Measurements from ENCODE around the gene ZNF138.
"Not testable (repeated sequence)": the region's sequence is repeated elsewhere in the genome, so short reads cannot be mapped to it uniquely, and the experiment has no call there.

ZNF138 gene
- 12.7 to 18.2 (median 15.1) reads per million in 3 donors for total RNA-seq

DNA sequence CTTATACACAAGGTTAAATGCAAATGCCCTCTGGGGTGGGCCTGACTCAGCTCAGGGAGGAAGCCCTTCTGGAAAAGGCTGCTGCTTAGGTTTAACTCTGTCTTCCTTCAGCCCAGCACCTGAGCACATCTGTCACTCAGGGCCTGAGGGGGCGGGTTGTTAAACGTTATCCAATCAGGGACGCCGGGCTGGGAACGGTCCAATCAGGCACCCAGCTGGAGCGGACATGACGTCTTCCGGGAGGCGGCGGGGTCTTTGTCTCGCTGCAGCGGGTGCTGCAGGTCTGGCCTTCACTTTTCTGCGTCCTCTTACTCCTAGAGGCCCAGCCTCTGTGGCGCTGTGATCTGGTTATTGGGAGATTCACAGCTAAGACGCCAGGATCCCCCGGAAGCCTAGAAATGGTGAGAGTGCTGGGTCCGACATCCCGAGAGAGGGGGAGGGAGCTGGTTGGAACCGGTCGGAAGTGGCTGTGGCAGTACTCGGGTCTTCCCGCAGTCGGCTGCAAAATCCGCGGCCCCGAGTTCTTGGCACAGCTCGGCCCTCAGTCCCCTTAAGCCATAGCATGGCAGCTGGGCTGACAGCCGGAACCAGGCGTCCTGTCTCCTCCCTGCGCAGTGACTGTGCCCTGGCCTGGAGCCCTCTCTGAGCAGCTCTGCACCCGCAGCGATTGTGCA is at the start of gene ZNF138:
ZNF138 (plus strand) TSS at position 258 of the 674 bp plus-strand sequence; CDS start at position 399, 141 bp downstream.
- Histone ChIP-seq H3K9me3 (ENCODE audit: control insufficient read depth, low read length) (no peaks in the 10 kb centered on the region), H3K4me3 (ENCODE audit: insufficient read depth, low read depth, low read length, poor library complexity, severe bottlenecking) (peak within 1 kb of the TSS; percentile 82), H3K27me3 (replicated peaks; ENCODE audit: control insufficient read depth, insufficient read depth, low read length, poor library complexity, severe bottlenecking) (no peaks in the 10 kb centered on the region), H3K4me1 (ENCODE audit: control insufficient read depth, insufficient read depth, low read length, poor library complexity, severe bottlenecking) (peaks cover 7% of the 10 kb centered on the region), H3K36me3 (ENCODE audit: control insufficient read depth, insufficient read depth, low read length) (peaks cover 3% of the 10 kb centered on the region), H3K27ac (ENCODE audit: insufficient read depth, low read length, poor library complexity, severe bottlenecking) (peak within 1 kb of the TSS; percentile 82)
- DNase-seq: peak; percentile 81 to 89 (median 89)

GRCh38 chr7:64744680-64745079 is 49.5 kb upstream of the ZNF138 start:
- Histone ChIP-seq H3K27me3 (replicated peaks; ENCODE audit: control insufficient read depth, insufficient read depth, low read length, poor library complexity, severe bottlenecking) (no peaks in the 10 kb centered on the region), H3K27ac (ENCODE audit: insufficient read depth, low read length, poor library complexity, severe bottlenecking) (no peak overlapping the region), H3K36me3 (ENCODE audit: control insufficient read depth, insufficient read depth, low read length) (no peaks in the 10 kb centered on the region), H3K4me1 (ENCODE audit: control insufficient read depth, insufficient read depth, low read length, poor library complexity, severe bottlenecking) (no peaks in the 10 kb centered on the region), H3K9me3 (ENCODE audit: control insufficient read depth, low read length) (no peaks in the 10 kb centered on the region), H3K4me3 (ENCODE audit: insufficient read depth, low read depth, low read length, poor library complexity, severe bottlenecking) (no peak overlapping the region)
- no peak for DNase-seq

DNA sequence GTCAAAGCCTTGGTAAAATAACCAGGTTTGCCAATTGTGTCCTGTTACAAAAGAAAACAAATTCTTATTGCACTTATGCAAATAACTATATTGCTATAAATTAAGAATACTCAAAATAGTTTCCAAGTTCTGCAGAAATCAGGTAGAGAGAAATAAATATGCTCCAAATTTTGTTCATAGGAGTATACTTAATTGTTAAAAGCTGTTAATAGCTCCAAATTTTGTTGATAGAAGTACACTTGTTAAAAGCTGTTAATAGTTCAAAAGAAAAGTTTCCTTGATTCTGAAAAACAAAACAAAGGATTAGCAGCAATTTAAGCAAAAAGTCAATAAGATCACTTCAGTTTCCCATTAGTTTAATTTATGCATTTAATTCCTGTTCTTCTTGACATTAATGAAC is 46.4 kb upstream of the ZNF138 start:
- DNase-seq: no peak
- no peaks in the 10 kb centered on the region for H3K27me3 ChIP-seq (replicated peaks; ENCODE audit: control insufficient read depth, insufficient read depth, low read length, poor library complexity, severe bottlenecking)
- H3K27ac ChIP-seq (ENCODE audit: insufficient read depth, low read length, poor library complexity, severe bottlenecking): no peak overlapping the region
- no peaks in the 10 kb centered on the region for H3K36me3 ChIP-seq (ENCODE audit: control insufficient read depth, insufficient read depth, low read length)
- H3K9me3 ChIP-seq (ENCODE audit: control insufficient read depth, low read length): no peaks in the 10 kb centered on the region
- no peaks in the 10 kb centered on the region for H3K4me1 ChIP-seq (ENCODE audit: control insufficient read depth, insufficient read depth, low read length, poor library complexity, severe bottlenecking)
- H3K4me3 ChIP-seq (ENCODE audit: insufficient read depth, low read depth, low read length, poor library complexity, severe bottlenecking): no peak overlapping the region

- Histone ChIP-seq H3K36me3 (ENCODE audit: control insufficient read depth, insufficient read depth, low read length) (no peaks in the 10 kb centered on the region), H3K4me3 (ENCODE audit: insufficient read depth, low read depth, low read length, poor library complexity, severe bottlenecking) (no peak overlapping the region), H3K27me3 (replicated peaks; ENCODE audit: control insufficient read depth, insufficient read depth, low read length, poor library complexity, severe bottlenecking) (no peaks in the 10 kb centered on the region), H3K4me1 (ENCODE audit: control insufficient read depth, insufficient read depth, low read length, poor library complexity, severe bottlenecking) (no peaks in the 10 kb centered on the region), H3K9me3 (ENCODE audit: control insufficient read depth, low read length) (no peaks in the 10 kb centered on the region), H3K27ac (ENCODE audit: insufficient read depth, low read length, poor library complexity, severe bottlenecking) (no peak overlapping the region)
- DNase-seq: no peak
Measured at GRCh38 chr7:64753032-64753431, 41.2 kb upstream of the ZNF138 start.

DNA sequence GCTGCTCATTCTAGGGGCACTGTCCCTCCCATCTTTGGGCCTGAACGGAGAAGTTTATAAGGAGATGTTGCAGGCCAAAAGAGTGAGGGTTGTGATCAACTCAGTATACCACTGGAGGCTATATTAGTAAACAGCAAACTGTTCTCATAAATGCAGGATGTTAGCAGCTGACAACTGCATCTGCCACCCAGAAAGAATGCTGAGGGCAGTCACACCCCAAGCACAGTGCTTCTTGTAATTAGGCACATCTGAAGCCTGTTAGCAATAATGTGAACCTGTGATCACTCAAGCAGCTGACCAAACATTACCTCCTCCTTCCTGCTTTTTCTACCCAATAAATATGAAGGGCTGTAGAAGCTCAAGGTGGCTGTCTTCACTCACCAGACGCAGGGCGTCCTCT is 38.4 kb upstream of the ZNF138 start:
- no peaks in the 10 kb centered on the region for H3K27me3 ChIP-seq (replicated peaks; ENCODE audit: control insufficient read depth, insufficient read depth, low read length, poor library complexity, severe bottlenecking)
- no peaks in the 10 kb centered on the region for H3K4me1 ChIP-seq (ENCODE audit: control insufficient read depth, insufficient read depth, low read length, poor library complexity, severe bottlenecking)
- H3K9me3 ChIP-seq (ENCODE audit: control insufficient read depth, low read length): no peaks in the 10 kb centered on the region
- H3K4me3 ChIP-seq (ENCODE audit: insufficient read depth, low read depth, low read length, poor library complexity, severe bottlenecking): no peak overlapping the region
- H3K27ac ChIP-seq (ENCODE audit: insufficient read depth, low read length, poor library complexity, severe bottlenecking): no peak overlapping the region
- no peaks in the 10 kb centered on the region for H3K36me3 ChIP-seq (ENCODE audit: control insufficient read depth, insufficient read depth, low read length)
- DNase-seq: no peak

- no peak overlapping the region for H3K27ac ChIP-seq (ENCODE audit: insufficient read depth, low read length, poor library complexity, severe bottlenecking)
- H3K36me3 ChIP-seq (ENCODE audit: control insufficient read depth, insufficient read depth, low read length): no peaks in the 10 kb centered on the region
- no peak for DNase-seq
- H3K4me3 ChIP-seq (ENCODE audit: insufficient read depth, low read depth, low read length, poor library complexity, severe bottlenecking): no peak overlapping the region
- H3K4me1 ChIP-seq (ENCODE audit: control insufficient read depth, insufficient read depth, low read length, poor library complexity, severe bottlenecking): no peaks in the 10 kb centered on the region
- no peaks in the 10 kb centered on the region for H3K27me3 ChIP-seq (replicated peaks; ENCODE audit: control insufficient read depth, insufficient read depth, low read length, poor library complexity, severe bottlenecking)
- no peaks in the 10 kb centered on the region for H3K9me3 ChIP-seq (ENCODE audit: control insufficient read depth, low read length)
Measured at GRCh38 chr7:64758151-64758550, 36.1 kb upstream of the ZNF138 start.

GRCh38 chr7:64768824-64769223 is 25.4 kb upstream of the ZNF138 start:
- no peaks in the 10 kb centered on the region for H3K36me3 ChIP-seq (ENCODE audit: control insufficient read depth, insufficient read depth, low read length)
- no peaks in the 10 kb centered on the region for H3K27me3 ChIP-seq (replicated peaks; ENCODE audit: control insufficient read depth, insufficient read depth, low read length, poor library complexity, severe bottlenecking)
- DNase-seq: no peak
- H3K4me3 ChIP-seq (ENCODE audit: insufficient read depth, low read depth, low read length, poor library complexity, severe bottlenecking): no peak overlapping the region
- no peak overlapping the region for H3K27ac ChIP-seq (ENCODE audit: insufficient read depth, low read length, poor library complexity, severe bottlenecking)
- no peaks in the 10 kb centered on the region for H3K4me1 ChIP-seq (ENCODE audit: control insufficient read depth, insufficient read depth, low read length, poor library complexity, severe bottlenecking)
- no peaks in the 10 kb centered on the region for H3K9me3 ChIP-seq (ENCODE audit: control insufficient read depth, low read length)

DNA sequence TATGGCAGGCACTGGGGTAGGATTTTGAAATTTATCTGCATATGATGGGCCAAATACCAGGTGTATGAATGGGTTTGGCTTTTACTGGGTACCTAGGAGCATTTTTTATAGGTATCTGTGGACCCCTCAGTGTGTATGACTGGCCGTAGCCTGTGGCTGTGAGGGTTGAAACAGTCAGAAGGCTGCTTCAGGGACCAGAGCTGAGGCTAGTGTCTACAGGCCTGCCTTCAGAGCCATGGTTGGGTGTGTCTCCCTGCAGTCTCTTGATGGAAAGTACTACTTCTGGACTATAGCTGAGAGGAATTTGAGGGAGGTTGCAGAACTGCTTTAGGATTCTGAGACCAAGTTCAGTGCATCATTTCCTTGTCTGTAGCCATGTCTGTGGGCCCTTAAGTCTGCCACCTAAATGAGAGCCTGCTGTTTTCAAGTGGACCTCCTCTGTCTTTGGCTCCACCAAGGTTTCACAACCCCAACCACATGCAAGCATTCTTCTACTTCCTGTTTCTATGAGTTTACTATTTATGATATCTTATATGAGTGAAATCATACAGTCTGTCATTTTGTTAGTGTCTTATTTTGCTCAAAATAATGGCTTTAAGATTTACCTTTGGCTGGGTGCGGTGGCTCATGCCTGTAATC is 19.9 kb upstream of the ZNF138 start:
- no peak for DNase-seq
- Histone ChIP-seq H3K27ac (ENCODE audit: insufficient read depth, low read length, poor library complexity, severe bottlenecking) (no peak overlapping the region), H3K4me3 (ENCODE audit: insufficient read depth, low read depth, low read length, poor library complexity, severe bottlenecking) (no peak overlapping the region), H3K36me3 (ENCODE audit: control insufficient read depth, insufficient read depth, low read length) (no peaks in the 10 kb centered on the region), H3K9me3 (ENCODE audit: control insufficient read depth, low read length) (no peaks in the 10 kb centered on the region), H3K4me1 (ENCODE audit: control insufficient read depth, insufficient read depth, low read length, poor library complexity, severe bottlenecking) (no peaks in the 10 kb centered on the region), H3K27me3 (replicated peaks; ENCODE audit: control insufficient read depth, insufficient read depth, low read length, poor library complexity, severe bottlenecking) (no peaks in the 10 kb centered on the region)

DNA sequence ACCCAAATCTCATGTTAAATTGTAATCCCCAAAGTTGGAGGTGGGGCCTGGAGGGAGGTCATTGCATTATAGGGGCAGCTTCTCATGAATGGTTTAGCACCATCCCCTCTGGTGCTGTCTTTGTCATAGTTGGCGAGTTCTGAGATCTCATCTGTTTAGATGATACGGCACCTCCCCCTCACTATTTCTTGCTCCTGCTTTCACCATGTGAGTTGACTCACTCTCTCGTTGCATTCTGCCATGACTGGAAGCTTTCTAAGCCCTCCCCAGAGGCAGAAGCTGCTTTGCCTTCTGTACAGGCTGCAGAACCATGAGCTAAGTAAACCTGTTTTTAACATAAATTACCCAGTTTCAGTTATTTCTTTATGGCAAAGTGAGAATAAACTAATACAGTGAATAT is 18.9 kb upstream of the ZNF138 start:
- Histone ChIP-seq H3K27me3 (replicated peaks; ENCODE audit: control insufficient read depth, insufficient read depth, low read length, poor library complexity, severe bottlenecking) (no peaks in the 10 kb centered on the region), H3K4me3 (ENCODE audit: insufficient read depth, low read depth, low read length, poor library complexity, severe bottlenecking) (no peak overlapping the region), H3K27ac (ENCODE audit: insufficient read depth, low read length, poor library complexity, severe bottlenecking) (no peak overlapping the region), H3K9me3 (ENCODE audit: control insufficient read depth, low read length) (no peaks in the 10 kb centered on the region), H3K36me3 (ENCODE audit: control insufficient read depth, insufficient read depth, low read length) (no peaks in the 10 kb centered on the region), H3K4me1 (ENCODE audit: control insufficient read depth, insufficient read depth, low read length, poor library complexity, severe bottlenecking) (no peaks in the 10 kb centered on the region)
- no peak for DNase-seq

DNA sequence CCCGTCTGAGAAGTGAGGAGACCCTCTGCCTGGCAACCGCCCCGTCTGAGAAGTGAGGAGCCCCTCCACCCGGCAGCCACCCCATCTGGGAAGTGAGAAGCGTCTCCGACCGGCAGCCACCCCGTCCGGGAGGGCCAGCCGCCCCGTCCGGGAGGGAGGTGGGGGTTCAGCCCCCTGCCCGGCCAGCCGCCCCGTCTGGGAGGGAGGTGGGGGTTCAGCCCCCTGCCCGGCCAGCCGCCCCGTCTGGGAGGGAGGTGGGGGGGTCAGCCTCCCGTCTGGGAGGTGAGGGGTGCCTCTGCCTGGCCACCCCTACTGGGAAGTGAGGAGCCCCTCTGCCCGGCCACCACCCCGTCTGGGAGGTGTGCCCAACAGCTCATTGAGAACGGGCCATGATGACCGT is 9.4 kb upstream of the ZNF138 start:
- not testable (repeated sequence) for H3K9me3 ChIP-seq (ENCODE audit: control insufficient read depth, low read length); H3K4me1 ChIP-seq (ENCODE audit: control insufficient read depth, insufficient read depth, low read length, poor library complexity, severe bottlenecking); H3K27me3 ChIP-seq (replicated peaks; ENCODE audit: control insufficient read depth, insufficient read depth, low read length, poor library complexity, severe bottlenecking); H3K27ac ChIP-seq (ENCODE audit: insufficient read depth, low read length, poor library complexity, severe bottlenecking); DNase-seq; H3K36me3 ChIP-seq (ENCODE audit: control insufficient read depth, insufficient read depth, low read length); H3K4me3 ChIP-seq (ENCODE audit: insufficient read depth, low read depth, low read length, poor library complexity, severe bottlenecking)

Data from effector memory CD4-positive, alpha-beta T cell (primary cell).